Heart left ventricle (tissue), 16 donors: ENCODE data around the gene TMEM181. TPM values are rescaled to one million over a fixed set of nuclear protein-coding genes. Genes with fewer than 3 reads are reported as not detected.

Experiments used
- ATAC-seq, 4 donors: fragments of 200-7000 bp; cut with Tn5 transposase; one replicate each; pipeline ENCODE4 v1.9.1; 2020 to 2022; ENCODE audit warnings: moderate library complexity in 4 of 4, mild to moderate bottlenecking in 3 of 4, moderate number of reproducible peaks in 1 of 4
- DNase-seq, 5 donors: peaks; one replicate each; pipeline ENCODE4 v3.0.0-alpha.2; 2020
- H3K27ac ChIP-seq, 12 donors: fragments of 200-600 bp; sonication (generic) in 4 of 12; one replicate each; pipeline versions ENCODE4 v1.5.0 to v1.8.0; 2016 to 2022; ENCODE audit warnings: mild to moderate bottlenecking in 2 of 12
- H3K27me3 ChIP-seq, 9 donors: fragments of 200-600 bp; sonication (generic) in 2 of 9; one replicate each; pipeline versions ENCODE4 v1.5.1 to v1.8.0; 2016 to 2022; ENCODE audit warnings: mild to moderate bottlenecking in 3 of 9
- H3K36me3 ChIP-seq, 9 donors: fragments of 200-600 bp; sonication (generic) in 2 of 9; one replicate each; pipeline versions ENCODE4 v1.5.0 to v1.8.0; 2018 to 2022; ENCODE audit warnings: mild to moderate bottlenecking in 2 of 9
- H3K4me1 ChIP-seq, 12 donors: fragments of 200-600 bp; sonication (generic) in 4 of 12; one replicate each; pipeline versions ENCODE4 v1.5.0 to v1.8.0; 2016 to 2022; ENCODE audit warnings: mild to moderate bottlenecking in 3 of 12
- H3K4me3 ChIP-seq, 12 donors: fragments of 200-600 bp; sonication (generic) in 4 of 12; one replicate each; pipeline versions ENCODE4 v1.5.0 to v1.8.0; 2017 to 2022; ENCODE audit warnings: mild to moderate bottlenecking in 9 of 12, moderate library complexity in 4 of 12
- H3K9me3 ChIP-seq, 12 donors: fragments of 200-600 bp; sonication (generic) in 4 of 12; one replicate each; pipeline versions ENCODE4 v1.5.0 to v1.8.0; 2016 to 2022; ENCODE audit warnings: mild to moderate bottlenecking in 1 of 12
- POLR2A ChIP-seq, 2 donors: fragments of 450-650 bp; IDR thresholded peaks; one replicate each; pipeline ENCODE4 v1.6.1; 2017; ENCODE audit warnings: antibody characterized with exemption in 2 of 2, mild to moderate bottlenecking in 2 of 2, moderate library complexity in 2 of 2
- WGBS, 4 donors: extraction: QIAGEN DNeasy Blood & Tissue Kit in 2 of 4; methylation state at CpG; one replicate each; pipeline versions ENCODE4 v1.1.5 to v1.1.7; 2013 to 2018; 5-methylcytosine and 5-hydroxymethylcytosine counted together
- intact Hi-C, 10 donors: fragments of 100-400 bp; cut with DNase I; formaldehyde crosslinking; loops; one replicate each; pipeline versions ENCODE4 v1.11.1 to v1.14.2; 2022
- polyA plus RNA-seq, 2 donors: library from polyadenylated mRNA; stranded (reverse); fragments of 200-250 nt; gene quantifications; one replicate each; pipeline ENCODE4 v1.2.3, GENCODE V29; 2013
- total RNA-seq, 9 donors: library from RNA; depleted of rRNA in 2 of 9; stranded (reverse); fragments of >200 nt in 2 of 9; fragmentation: NEBNext Ultra II Directional in 3 of 9; extraction: Animal tissue kit (Norgen Biotek cat#: 25700) in 3 of 9; gene quantifications; one replicate each; pipeline versions ENCODE4 v1.1.0 to v1.2.4, GENCODE V29; 2016 to 2023
- TF ChIP-seq, protein P1 (sequence below), 12 donors: fragments of 200-600 bp; sonication (generic) in 4 of 12; IDR thresholded peaks; one replicate each; pipeline versions ENCODE4 v1.5.0 to v1.8.0; 2018 to 2022; ENCODE audit warnings: antibody characterized with exemption in 12 of 12, mild to moderate bottlenecking in 5 of 12
- donor health status: ischemic (EF 13 %, LVEDD 7.1; RV severe dilation, severe dysfunction).
- donor health status: healthy with polysubstance abuse.
- donor health status: DM: no; HTN: yes; CAD: no.
- donor health status: DM: no; HTN: no; CAD: no.
- donor health status: ischemic (EF 25% LVEDD 6.9; RV normal size, moderate dysfunction).
- donor health status: ischemic (EF 25% LVEDD 5.7; RV mildly dilated, moderate dysfunction).
- donor health status: healthy.
- donor health status: DM: yes; HTN: yes; CAD: no.
- donor health status: ischemic (EF 35%, LVEDD 5.7; RV mildly dilated, moderate dysfunction).
- donor health status: nonischemic (EF 11% LVEDD 7.7; RV severe dilation, severe dysfunction).
- donor health status: DM: yes; HTN: yes; CAD: no.
- donor health status: PGD.
- donor health status: ischemic (EF 29% LVEDD 5.4; RV normal size, mild dysfunction).
- donor health status: nonischemic (EF 23%, LVEDD 6.1; RV moderate dilation, normal function).

Gene TMEM181
- total and polyA plus RNA-seq, 11 donors = 4.3 to 14.3 (median 10.1) TPM

DNA sequence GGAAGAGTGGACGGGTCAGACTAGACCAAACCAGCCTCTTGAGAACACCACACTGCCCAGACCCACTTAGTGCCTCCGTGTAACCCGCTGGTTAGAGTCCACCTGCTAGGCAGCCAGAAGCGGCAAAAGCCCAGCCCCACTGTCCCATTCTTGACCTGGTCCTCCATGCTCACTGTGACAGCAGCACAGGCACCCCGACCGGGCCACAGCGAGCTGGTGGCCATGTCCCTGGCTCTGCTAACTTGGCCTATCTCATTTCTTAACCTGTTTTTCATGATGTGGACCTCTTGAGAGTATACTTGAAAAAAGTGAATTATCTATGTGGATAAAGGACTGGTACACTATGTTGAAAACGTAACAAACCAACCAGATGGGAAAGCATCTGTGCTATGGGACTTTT, 44.9 kb upstream of the TMEM181 start:
- H3K4me1 ChIP-seq = peaks cover 0 to 13% (median 8%) of the 10 kb centered on the region in 12 donors
- TF ChIP-seq, protein P1, sequence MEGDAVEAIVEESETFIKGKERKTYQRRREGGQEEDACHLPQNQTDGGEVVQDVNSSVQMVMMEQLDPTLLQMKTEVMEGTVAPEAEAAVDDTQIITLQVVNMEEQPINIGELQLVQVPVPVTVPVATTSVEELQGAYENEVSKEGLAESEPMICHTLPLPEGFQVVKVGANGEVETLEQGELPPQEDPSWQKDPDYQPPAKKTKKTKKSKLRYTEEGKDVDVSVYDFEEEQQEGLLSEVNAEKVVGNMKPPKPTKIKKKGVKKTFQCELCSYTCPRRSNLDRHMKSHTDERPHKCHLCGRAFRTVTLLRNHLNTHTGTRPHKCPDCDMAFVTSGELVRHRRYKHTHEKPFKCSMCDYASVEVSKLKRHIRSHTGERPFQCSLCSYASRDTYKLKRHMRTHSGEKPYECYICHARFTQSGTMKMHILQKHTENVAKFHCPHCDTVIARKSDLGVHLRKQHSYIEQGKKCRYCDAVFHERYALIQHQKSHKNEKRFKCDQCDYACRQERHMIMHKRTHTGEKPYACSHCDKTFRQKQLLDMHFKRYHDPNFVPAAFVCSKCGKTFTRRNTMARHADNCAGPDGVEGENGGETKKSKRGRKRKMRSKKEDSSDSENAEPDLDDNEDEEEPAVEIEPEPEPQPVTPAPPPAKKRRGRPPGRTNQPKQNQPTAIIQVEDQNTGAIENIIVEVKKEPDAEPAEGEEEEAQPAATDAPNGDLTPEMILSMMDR (IDR thresholded peaks at IDR 0.05) = no peak
- no peak for TF ChIP-seq POLR2A (IDR thresholded peaks at IDR 0.05)
- 95 to 100% (median 97%) methylated on average over 7 to 8 of the region's 8 CpGs for whole genome bisulfite sequencing, 4 donors
- no peaks in the 10 kb centered on the region for H3K9me3 ChIP-seq
- intact Hi-C loops = loop anchor here in 9 of 10 donors (5.0 to 10.0 kb wide), 2 partner anchors 290 to 293 kb away; no protein-coding TSS in a partner anchor
- DNase-seq = no peak
- no peak for ATAC-seq
- no peak overlapping the region for H3K27ac ChIP-seq
- no peak overlapping the region for H3K4me3 ChIP-seq
- H3K36me3 ChIP-seq = peaks cover 0 to 5% (median 0%) of the 10 kb centered on the region in 9 donors
- H3K27me3 ChIP-seq = peaks cover 0 to 34% (median 18%) of the 10 kb centered on the region in 9 donors

DNA sequence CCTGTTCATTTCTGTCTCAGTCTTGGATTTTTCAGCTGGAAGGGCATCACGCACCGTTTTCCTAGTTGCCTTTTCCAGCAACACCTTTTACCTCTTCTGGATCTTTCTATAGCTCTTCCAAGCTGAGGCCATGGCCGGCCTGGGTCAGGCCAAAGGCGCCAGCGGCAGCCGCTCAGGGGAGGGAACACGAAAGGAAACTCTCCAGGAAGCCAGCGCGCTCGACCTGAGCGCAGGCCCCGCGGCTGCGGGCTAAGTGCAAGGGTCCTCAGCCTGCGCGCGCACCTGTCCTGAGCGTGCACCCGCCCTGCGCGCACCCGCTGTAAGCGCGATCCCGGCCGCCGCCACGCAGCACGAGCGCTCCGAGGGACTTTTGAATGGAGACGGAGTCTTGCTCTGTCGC, 43.8 kb upstream of the TMEM181 start:
- H3K27me3 ChIP-seq = peaks cover 0 to 38% (median 21%) of the 10 kb centered on the region in 9 donors
- DNase-seq = no peak

DNA sequence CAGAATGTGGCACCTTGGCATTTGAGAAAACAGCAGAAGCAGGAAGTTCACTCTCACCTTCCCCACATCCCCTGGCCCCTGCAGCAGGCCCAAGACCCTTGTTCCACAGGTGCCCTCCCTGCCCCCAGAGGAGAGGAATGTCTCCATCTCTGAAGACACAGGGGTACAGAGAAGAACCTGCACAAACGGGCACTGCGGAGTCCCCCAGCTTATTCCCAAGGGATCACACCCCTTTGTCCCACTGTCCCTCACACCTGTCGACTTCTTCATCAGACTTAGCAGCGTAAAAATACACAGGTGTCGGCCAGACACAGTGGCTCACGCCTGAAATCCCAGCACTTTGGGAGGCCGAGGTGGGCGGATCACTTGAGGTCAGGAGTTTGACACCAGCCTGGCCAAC, 42.9 kb upstream of the TMEM181 start:
- Histone ChIP-seq H3K4me3 (no peak overlapping the region), H3K36me3 (no peaks in the 10 kb centered on the region), H3K27ac (no peak overlapping the region), H3K27me3 (peaks cover 0 to 38% (median 21%) of the 10 kb centered on the region in 9 donors), H3K9me3 (no peaks in the 10 kb centered on the region), H3K4me1 (peaks cover 0 to 13% (median 8%) of the 10 kb centered on the region in 12 donors)
- TF ChIP-seq, protein P1 (IDR thresholded peaks at IDR 0.05) = no peak
- TF ChIP-seq POLR2A (IDR thresholded peaks at IDR 0.05) = no peak
- ATAC-seq (no peak), DNase-seq (no peak)
- 89 to 93% (median 91%) methylated on average over 8 of the region's 8 CpGs for WGBS, 4 donors
- intact Hi-C loops = loop anchor here in 9 of 10 donors (5.0 to 10.0 kb wide), 2 partner anchors 292 to 295 kb away; no protein-coding TSS in a partner anchor

More for the DNA sequence above, 43.8 kb upstream of the TMEM181 start:
- intact Hi-C loops = loop anchor here in 9 of 10 donors (5.0 to 10.0 kb wide), 2 partner anchors 291 to 294 kb away; no protein-coding TSS in a partner anchor
- no peak for TF ChIP-seq POLR2A (IDR thresholded peaks at IDR 0.05)
- TF ChIP-seq, protein P1 (IDR thresholded peaks at IDR 0.05) = no peak
- no peak overlapping the region for H3K27ac ChIP-seq
- peaks cover 0 to 13% (median 8%) of the 10 kb centered on the region in 12 donors for H3K4me1 ChIP-seq
- no peaks in the 10 kb centered on the region for H3K36me3 ChIP-seq
- no peaks in the 10 kb centered on the region for H3K9me3 ChIP-seq
- WGBS, 4 donors = 19 to 24% (median 21%) methylated on average over 23 to 33 of the region's 33 CpGs
- no peak for ATAC-seq
- peak overlapping the region in 1 of 12 donors; percentile 19 for H3K4me3 ChIP-seq

DNA sequence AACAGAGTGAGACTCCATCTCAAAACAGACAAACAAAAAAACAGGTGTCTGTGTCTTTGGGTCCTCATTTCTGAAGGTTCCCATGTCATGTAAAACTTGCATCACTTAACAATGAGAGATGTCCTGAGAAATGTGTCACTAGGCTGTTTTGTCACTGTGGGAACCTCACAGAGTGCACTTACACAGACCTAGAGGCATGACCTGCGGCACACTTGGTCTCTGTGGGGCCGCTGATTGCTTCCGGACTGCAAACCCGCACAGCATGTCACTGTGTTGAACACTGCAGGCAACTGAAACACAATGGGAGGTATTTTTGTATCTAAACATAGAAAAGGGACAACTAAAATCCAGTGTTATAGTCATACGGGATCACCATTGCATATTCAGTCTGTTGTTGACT, 42.3 kb upstream of the TMEM181 start:
- Histone ChIP-seq H3K27me3 (peaks cover 0 to 41% (median 21%) of the 10 kb centered on the region in 9 donors), H3K4me3 (no peak overlapping the region), H3K27ac (no peak overlapping the region), H3K9me3 (no peaks in the 10 kb centered on the region), H3K4me1 (peaks cover 0 to 13% (median 8%) of the 10 kb centered on the region in 12 donors), H3K36me3 (no peaks in the 10 kb centered on the region)
- 60 to 76% (median 69%) methylated on average over 5 of the region's 5 CpGs for WGBS, 4 donors
- no peak for ATAC-seq
- DNase-seq = no peak
- intact Hi-C loops = loop anchor here in 9 of 10 donors (5.0 to 10.0 kb wide), 2 partner anchors 293 to 295 kb away; no protein-coding TSS in a partner anchor
- TF ChIP-seq, protein P1 (IDR thresholded peaks at IDR 0.05) = no peak
- no peak for TF ChIP-seq POLR2A (IDR thresholded peaks at IDR 0.05)
